SK-N-SH treated with all-trans-retinoic acid at 6 μM for 48 hours (cell line): Measurements from ENCODE around the gene SPAG9.

Experiments
- BACH2 ChIP-seq: fragments of 250-450 bp; sonication (Bioruptor Pico); IDR thresholded peaks from 2 replicates; pipeline ENCODE4 v1.9.0; 2021; ENCODE audit warnings: mild to moderate bottlenecking, borderline replicate concordance
- GLIS3 ChIP-seq: fragments of 250-450 bp; sonication (Bioruptor Pico); IDR thresholded peaks from 2 replicates; pipeline ENCODE4 v1.5.0; 2020; ENCODE audit warnings: mild to moderate bottlenecking, moderate library complexity
- ISL1 ChIP-seq: fragments of 250-450 bp; sonication (Bioruptor Pico); IDR thresholded peaks from 2 replicates; pipeline ENCODE4 v2.1.2; 2022; ENCODE audit warnings: mild to moderate bottlenecking, moderate library complexity
- PATZ1 ChIP-seq: fragments of 250-450 bp; sonication (Bioruptor Pico); IDR thresholded peaks from 2 replicates; pipeline ENCODE4 v1.8.0; 2020; ENCODE audit warnings: mild to moderate bottlenecking, moderate library complexity, borderline replicate concordance
- PPARA ChIP-seq: fragments of 250-450 bp; sonication (Bioruptor Pico); IDR thresholded peaks from 2 replicates; pipeline ENCODE4 v1.5.0; 2020; ENCODE audit warnings: mild to moderate bottlenecking, borderline replicate concordance
- RARB ChIP-seq: fragments of 250-450 bp; sonication (Bioruptor Pico); IDR thresholded peaks from 2 replicates; pipeline ENCODE4 v1.8.0; 2021; ENCODE audit warnings: mild to moderate bottlenecking, moderate library complexity
- SNAI2 ChIP-seq: fragments of 250-450 bp; sonication (Bioruptor Pico); IDR thresholded peaks from 2 replicates; pipeline ENCODE4 v1.5.0; 2020; ENCODE audit warnings: mild to moderate bottlenecking, moderate library complexity
- TCF4 ChIP-seq: fragments of 250-450 bp; sonication (Bioruptor Pico); IDR thresholded peaks from 2 replicates; pipeline ENCODE4 v1.8.0; 2021; ENCODE audit warnings: mild to moderate bottlenecking, moderate library complexity, borderline replicate concordance
- ZFP3 ChIP-seq: fragments of 250-450 bp; sonication (Bioruptor Pico); IDR thresholded peaks from 2 replicates; pipeline ENCODE4 v1.5.0; 2020; ENCODE audit warnings: mild to moderate bottlenecking, moderate library complexity
- ZNF565 ChIP-seq: fragments of 450-650 bp; formaldehyde crosslinking; conservative IDR thresholded peaks from 2 replicates; pipeline ENCODE4 v1.5.0; 2020; ENCODE audit warnings: low read depth, mild to moderate bottlenecking, moderate library complexity

GRCh38 chr17:50939542-50939794 lies 181.2 kb downstream of the SPAG9 start:
- TF ChIP-seq ZNF565 (CRISPR knock-in tag) (no peak), RARB (CRISPR knock-in tag) (no peak), PPARA (CRISPR knock-in tag) (no peak), PATZ1 (CRISPR knock-in tag) (no peak), SNAI2 (CRISPR knock-in tag) (no peak), GLIS3 (CRISPR knock-in tag) (no peak), TCF4 (CRISPR knock-in tag) (no peak), BACH2 (CRISPR knock-in tag) (no peak), ISL1 (CRISPR knock-in tag) (no peak), ZFP3 (no peak)
